Trophoblast cell (in vitro differentiated cells and primary cell): ENCODE measurements around the gene CD2AP.
"Not testable (repeated sequence)": the region's sequence is repeated elsewhere in the genome, so short reads cannot be mapped to it uniquely, and the experiment has no call there.

Experiments
- DNase-seq, 2 donors: peaks; one replicate each; pipeline ENCODE4 v3.0.0-alpha.2; 2016
- H2AFZ ChIP-seq: 2 replicates; pipeline ENCODE4 v1.6.1; 2013; ENCODE audit warnings: low read length, moderate library complexity, mild to moderate bottlenecking; ENCODE audit not compliant: insufficient read depth, poor library complexity
- H2AK5ac ChIP-seq: 2 replicates; pipeline ENCODE4 v1.6.1; 2013; ENCODE audit warnings: mild to moderate bottlenecking, low read length
- H2BK120ac ChIP-seq: 2 replicates; pipeline ENCODE4 v1.6.1; 2013; ENCODE audit warnings: low read length, mild to moderate bottlenecking, moderate library complexity; ENCODE audit not compliant: insufficient read depth, poor library complexity
- H2BK12ac ChIP-seq: 2 replicates; pipeline ENCODE4 v1.6.1; 2013; ENCODE audit warnings: mild to moderate bottlenecking, low read length, moderate library complexity
- H2BK5ac ChIP-seq: 2 replicates; pipeline ENCODE4 v1.6.1; 2013; ENCODE audit warnings: low read length, low read depth, moderate library complexity, mild to moderate bottlenecking; ENCODE audit not compliant: poor library complexity
- H3K14ac ChIP-seq: 2 replicates; pipeline ENCODE4 v1.6.1; 2013; ENCODE audit warnings: mild to moderate bottlenecking, low read length
- H3K18ac ChIP-seq: 2 replicates; pipeline ENCODE4 v1.6.1; 2013; ENCODE audit warnings: mild to moderate bottlenecking, low read length
- H3K23ac ChIP-seq: 2 replicates; pipeline ENCODE4 v1.6.1; 2013; ENCODE audit warnings: low read length
- H3K27ac ChIP-seq: 2 replicates; pipeline ENCODE4 v1.5.1; 2013; ENCODE audit warnings: low read depth, mild to moderate bottlenecking, inconsistent platforms, low read length, moderate library complexity
- H3K27me3 ChIP-seq: 2 replicates; pipeline ENCODE4 v1.6.1; 2013; ENCODE audit warnings: inconsistent platforms, mild to moderate bottlenecking, low read length, moderate library complexity; ENCODE audit not compliant: insufficient read depth
- H3K36me3 ChIP-seq, 2 experiments: 1 replicate in 1 of 2; 2 replicates in 1 of 2; pipeline ENCODE4 v1.6.1; 2013; ENCODE audit warnings: low read length in 2 of 2, mild to moderate bottlenecking in 2 of 2, moderate library complexity in 1 of 2; ENCODE audit not compliant: insufficient read depth in 2 of 2, control insufficient read depth in 1 of 2
- H3K4ac ChIP-seq: 2 replicates; pipeline ENCODE4 v1.6.1; 2013; ENCODE audit warnings: low read depth, mild to moderate bottlenecking, low read length, moderate library complexity
- H3K4me1 ChIP-seq, 2 experiments: 1 replicate in 1 of 2; 2 replicates in 1 of 2; pipeline ENCODE4 v1.6.1; 2013; ENCODE audit warnings: low read length in 2 of 2, mild to moderate bottlenecking in 2 of 2, moderate library complexity in 1 of 2; ENCODE audit not compliant: insufficient read depth in 2 of 2, control insufficient read depth in 1 of 2
- H3K4me2 ChIP-seq: 2 replicates; pipeline ENCODE4 v1.6.1; 2013; ENCODE audit warnings: inconsistent platforms, mild to moderate bottlenecking, low read length, moderate library complexity
- H3K4me3 ChIP-seq: 2 replicates; pipeline ENCODE4 v1.5.1; 2013; ENCODE audit warnings: mild to moderate bottlenecking, low read depth, low read length, inconsistent platforms
- H3K79me1 ChIP-seq: one replicate; pipeline ENCODE4 v1.6.1; 2013; ENCODE audit warnings: low read length
- H3K79me2 ChIP-seq: 2 replicates; pipeline ENCODE4 v1.6.1; 2013; ENCODE audit warnings: low read length, mild to moderate bottlenecking; ENCODE audit not compliant: control insufficient read depth, insufficient read depth, poor library complexity
- H3K9ac ChIP-seq: 2 replicates; pipeline ENCODE4 v1.6.1; 2013; ENCODE audit warnings: mild to moderate bottlenecking, low read length
- H3K9me3 ChIP-seq: 2 replicates; pipeline ENCODE4 v1.6.1; 2013; ENCODE audit warnings: low read depth, mild to moderate bottlenecking, control low read depth, inconsistent platforms, low read length; ENCODE audit not compliant: insufficient read depth
- H4K12ac ChIP-seq: 2 replicates; pipeline ENCODE4 v1.6.1; 2013; ENCODE audit warnings: low read depth, mild to moderate bottlenecking, low read length, moderate library complexity
- H4K8ac ChIP-seq: 2 replicates; pipeline ENCODE4 v1.6.1; 2013; ENCODE audit warnings: low read depth, mild to moderate bottlenecking, low read length, moderate library complexity
- H4K91ac ChIP-seq: one replicate; pipeline ENCODE4 v1.6.1; 2013; ENCODE audit warnings: low read depth, mild to moderate bottlenecking, low read length, moderate library complexity
- WGBS: extraction: QIAGEN DNeasy Blood & Tissue Kit; methylation state at CpG from one replicate; pipeline ENCODE4 v1.1.7; 2013; ENCODE audit warnings: missing lambda C conversion rate; ENCODE audit not compliant: insufficient read length, insufficient coverage; ENCODE audit errors: extremely low coverage; 5-methylcytosine and 5-hydroxymethylcytosine counted together

The CD2AP gene

GRCh38 chr6:47545223-47545622 lies 67.6 kb downstream of the CD2AP start:
- Histone ChIP-seq H3K36me3 (peaks cover 6 to 7% of the 10 kb centered on the region in 2 experiments), H3K79me1 (no peaks in the 10 kb centered on the region), H4K12ac (no peak overlapping the region), H3K18ac (no peak overlapping the region), H3K4me2 (no peak overlapping the region), H4K8ac (no peak overlapping the region), H3K79me2 (no peaks in the 10 kb centered on the region), H3K4me3 (no peak overlapping the region), H2AFZ (no peak overlapping the region), H3K14ac (no peak overlapping the region), H3K27ac (no peak overlapping the region), H2AK5ac (no peak overlapping the region), H3K23ac (no peak overlapping the region), H3K4ac (no peak overlapping the region), H3K4me1 (no peaks in the 10 kb centered on the region), H4K91ac (no peak overlapping the region), H2BK12ac (no peak overlapping the region), H2BK5ac (no peak overlapping the region), H3K9ac (no peak overlapping the region), H2BK120ac (no peak overlapping the region), H3K27me3 (no peaks in the 10 kb centered on the region), H3K9me3 (no peaks in the 10 kb centered on the region)
- no peak for DNase-seq
- no CpG with 5 or more reads among the region's 6 CpGs for WGBS

GRCh38 chr6:47551670-47552069 lies 74.1 kb downstream of the CD2AP start:
- no peak overlapping the region for H3K18ac ChIP-seq
- no peaks in the 10 kb centered on the region for H3K79me1 ChIP-seq
- no peaks in the 10 kb centered on the region for H3K79me2 ChIP-seq
- H3K9ac ChIP-seq: no peak overlapping the region
- no peak overlapping the region for H3K4me3 ChIP-seq
- H2AK5ac ChIP-seq: no peak overlapping the region
- H3K23ac ChIP-seq: no peak overlapping the region
- no peak overlapping the region for H2BK120ac ChIP-seq
- H3K27me3 ChIP-seq: no peaks in the 10 kb centered on the region
- H4K8ac ChIP-seq: no peak overlapping the region
- no CpG with 5 or more reads among the region's 4 CpGs for WGBS
- H2AFZ ChIP-seq: no peak overlapping the region
- no peak overlapping the region for H3K4me2 ChIP-seq
- DNase-seq: no peak
- no peak overlapping the region for H3K27ac ChIP-seq
- H3K4ac ChIP-seq: no peak overlapping the region
- no peak overlapping the region for H4K91ac ChIP-seq
- no peak overlapping the region for H2BK5ac ChIP-seq
- no peak overlapping the region for H2BK12ac ChIP-seq
- no peaks in the 10 kb centered on the region for H3K4me1 ChIP-seq
- no peak overlapping the region for H3K14ac ChIP-seq
- H3K9me3 ChIP-seq: no peaks in the 10 kb centered on the region
- H3K36me3 ChIP-seq: no peaks in the 10 kb centered on the region
- no peak overlapping the region for H4K12ac ChIP-seq

DNA sequence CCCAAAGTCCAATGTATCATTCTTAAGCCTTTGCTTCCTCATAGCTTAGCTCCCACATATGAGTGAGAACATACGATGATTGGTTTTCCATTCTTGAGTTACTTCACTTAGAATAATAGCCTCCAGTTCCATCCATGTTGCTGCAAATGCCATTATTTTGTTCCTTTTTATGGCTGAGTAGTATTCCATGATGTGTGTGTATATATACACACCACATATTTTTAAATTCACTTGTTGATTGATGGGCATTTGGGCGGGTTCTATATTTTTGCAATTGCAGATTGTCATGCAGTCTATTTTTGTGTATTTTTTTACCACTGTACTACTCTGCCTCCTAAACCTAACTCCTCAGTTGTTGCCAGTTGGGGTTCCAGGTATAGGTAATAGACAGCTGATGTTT lies 74.7 kb downstream of the CD2AP start:
- Histone ChIP-seq H3K4me2 (no peak overlapping the region), H4K8ac (no peak overlapping the region), H3K4me1 (no peaks in the 10 kb centered on the region), H2BK12ac (no peak overlapping the region), H3K9ac (no peak overlapping the region), H3K9me3 (no peaks in the 10 kb centered on the region), H2AK5ac (no peak overlapping the region), H3K79me1 (no peaks in the 10 kb centered on the region), H3K27ac (no peak overlapping the region), H3K4me3 (no peak overlapping the region), H3K23ac (no peak overlapping the region), H3K18ac (no peak overlapping the region), H2AFZ (no peak overlapping the region), H3K14ac (no peak overlapping the region), H3K36me3 (no peaks in the 10 kb centered on the region), H2BK5ac (no peak overlapping the region), H3K27me3 (no peaks in the 10 kb centered on the region), H2BK120ac (no peak overlapping the region), H4K12ac (no peak overlapping the region), H4K91ac (no peak overlapping the region), H3K4ac (no peak overlapping the region), H3K79me2 (no peaks in the 10 kb centered on the region)
- no CpG with 5 or more reads among the region's 2 CpGs for WGBS
- DNase-seq: no peak

GRCh38 chr6:47553243-47553642 lies 75.7 kb downstream of the CD2AP start:
- DNase-seq, H3K4me1 ChIP-seq, H3K36me3 ChIP-seq, H3K18ac ChIP-seq, H3K4me3 ChIP-seq, H4K12ac ChIP-seq, H4K8ac ChIP-seq, H3K4me2 ChIP-seq, H2BK12ac ChIP-seq, H3K23ac ChIP-seq, H2AK5ac ChIP-seq, H3K9me3 ChIP-seq, H4K91ac ChIP-seq, H3K14ac ChIP-seq, H2BK120ac ChIP-seq, H3K9ac ChIP-seq, H3K79me2 ChIP-seq, H3K79me1 ChIP-seq, H2AFZ ChIP-seq, H2BK5ac ChIP-seq, H3K27me3 ChIP-seq, H3K27ac ChIP-seq, H3K4ac ChIP-seq: not testable (repeated sequence)
- no CpG with 5 or more reads among the region's 3 CpGs for WGBS
